HepG2 (cell line): ENCODE data around the gene CCDC82. TPM values are rescaled to one million over a fixed set of nuclear protein-coding genes. Genes with fewer than 3 reads are reported as not detected.

ENCODE experiments used
- ATAC-seq: fragments of 200-7000 bp; cut with Tn5 transposase; 3 replicates; pipeline ENCODE4 v1.9.1; 2020; ENCODE audit warnings: mild to moderate bottlenecking, moderate library complexity
- BruUV-seq: library from RNA; stranded (reverse); fragments of 400-500 nt; replicated peaks from 2 replicates; lab custom pipeline; 2021; lab: Mats Ljungman, UMichigan
- CTCF ChIA-PET: fragments of 300-600 bp; formaldehyde crosslinking; extraction: SDS; loops from one replicate; lab custom pipeline; 2021; ENCODE audit warnings: low total read pairs, inconsistent platforms, low intra/inter-chr PET ratio; lab: Yijun Ruan, JAX
- POLR2A ChIA-PET: fragments of 350-600 bp; sonication (Branson Sonifier 250); formaldehyde crosslinking; loops from one replicate; lab custom pipeline; 2020; ENCODE audit warnings: antibody characterized with exemption, inconsistent platforms; lab: Yijun Ruan, JAX
- DNase-seq: peaks from one replicate; pipeline ENCODE4 v3.0.0-alpha.2; 2015; ENCODE audit warnings: low spot score
- FAIRE-seq: peaks from 3 replicates; lab custom pipeline; 2011; peaks lifted over from hg19 to GRCh38; lab: Jason Lieb, UNC
- H2AFZ ChIP-seq: one replicate; pipeline ENCODE4 v1.6.1; 2011; ENCODE audit warnings: low read length, inconsistent platforms
- H3K27ac ChIP-seq: fragments of 300-600 bp; 3 replicates; pipeline ENCODE4 v1.8.0; 2011; ENCODE audit warnings: mixed run types, mild to moderate bottlenecking, mixed read lengths, low read length, inconsistent platforms; ENCODE audit not compliant: insufficient read depth; ENCODE audit errors: extremely low read length
- H3K27me3 ChIP-seq, 2 experiments: fragments of 200-600 bp in 1 of 2; 2 replicates in 1 of 2; 3 replicates in 1 of 2; pipeline versions ENCODE4 v1.6.0 to v1.8.0; 2011; ENCODE audit warnings: low read length in 2 of 2, mild to moderate bottlenecking in 2 of 2, moderate library complexity in 2 of 2, inconsistent platforms in 1 of 2; ENCODE audit not compliant: insufficient read depth in 2 of 2, control insufficient read depth in 1 of 2
- H3K36me3 ChIP-seq, 2 experiments: fragments of 200-600 bp in 1 of 2; replicated peaks in 1 of 2; 2 replicates in 1 of 2; 3 replicates in 1 of 2; pipeline versions ENCODE4 v1.5.1 to v1.8.0; 2011; ENCODE audit warnings: low read length in 2 of 2, inconsistent platforms in 1 of 2; ENCODE audit not compliant: insufficient read depth in 2 of 2, control insufficient read depth in 1 of 2
- H3K4me1 ChIP-seq: 2 replicates; pipeline ENCODE4 v1.5.1; 2012; ENCODE audit warnings: low read length, inconsistent platforms; ENCODE audit not compliant: insufficient read depth
- H3K4me2 ChIP-seq: 2 replicates; pipeline ENCODE4 v1.6.0; 2011; ENCODE audit warnings: low read depth, low read length, inconsistent platforms
- H3K4me3 ChIP-seq, 3 experiments: fragments of 200-600 bp in 1 of 3; sonication (generic), shearing (Covaris generic) in 1 of 3; replicated peaks in 1 of 3; 2 replicates each; pipeline ENCODE4 v1.5.1; 2011 to 2016; ENCODE audit warnings: low read length in 3 of 3, inconsistent platforms in 2 of 3, low read depth in 2 of 3, mild to moderate bottlenecking in 2 of 3, control low read depth in 1 of 3, mixed read lengths in 1 of 3; ENCODE audit not compliant: insufficient read depth in 1 of 3
- H3K79me2 ChIP-seq: one replicate; pipeline ENCODE4 v1.6.1; 2011; ENCODE audit warnings: low read length, inconsistent platforms; ENCODE audit not compliant: insufficient read depth
- H3K9ac ChIP-seq: 2 replicates; pipeline ENCODE4 v1.6.0; 2011; ENCODE audit warnings: mild to moderate bottlenecking, low read depth, low read length, inconsistent platforms; ENCODE audit not compliant: insufficient read depth
- H3K9me3 ChIP-seq: 2 replicates; pipeline ENCODE4 v1.5.1; 2012; ENCODE audit warnings: mild to moderate bottlenecking, low read length
- H4K20me1 ChIP-seq: 2 replicates; pipeline ENCODE4 v1.6.0; 2011; ENCODE audit warnings: inconsistent platforms, mild to moderate bottlenecking, low read length, moderate library complexity; ENCODE audit not compliant: insufficient read depth
- FOXK1 ChIP-seq: sonication (generic); formaldehyde crosslinking; IDR thresholded peaks from 2 replicates; pipeline ENCODE4 v1.4.0; 2020; ENCODE audit warnings: low read depth, missing genetic modification reagents, borderline replicate concordance
- GLI4 ChIP-seq: sonication (generic); formaldehyde crosslinking; IDR thresholded peaks from 2 replicates; pipeline ENCODE4 v1.5.1; 2020; ENCODE audit warnings: missing genetic modification reagents, mild to moderate bottlenecking, moderate library complexity, borderline replicate concordance
- HIVEP1 ChIP-seq: sonication (generic); formaldehyde crosslinking; IDR thresholded peaks from 2 replicates; pipeline ENCODE4 v1.4.0; 2020; ENCODE audit warnings: mild to moderate bottlenecking, missing genetic modification reagents
- PBX3 ChIP-seq: sonication (generic); formaldehyde crosslinking; IDR thresholded peaks from 2 replicates; pipeline ENCODE4 v1.8.1; 2023; ENCODE audit warnings: missing genetic modification reagents, inconsistent platforms, borderline replicate concordance
- SNAI1 ChIP-seq: sonication (generic); formaldehyde crosslinking; IDR thresholded peaks from 2 replicates; pipeline ENCODE4 v1.5.0; 2020; ENCODE audit warnings: mild to moderate bottlenecking, missing genetic modification reagents, borderline replicate concordance
- ZNF362 ChIP-seq: sonication (generic); formaldehyde crosslinking; IDR thresholded peaks from 2 replicates; pipeline ENCODE4 v1.4.0; 2020; ENCODE audit warnings: missing genetic modification reagents, mild to moderate bottlenecking, borderline replicate concordance
- WGBS: methylation state at CpG from one replicate; pipeline ENCODE4 v1.1.6; 2017; ENCODE audit warnings: low lambda C conversion rate; 5-methylcytosine and 5-hydroxymethylcytosine counted together
- in situ Hi-C: cut with HindIII; loops from 2 replicates; pipeline ENCODE4 v1.10.0; 2017; ENCODE audit warnings: low pct_unique_long_range_greater_than_20kb; ENCODE audit not compliant: extremely low pct_ligation_motif_present
- intact Hi-C: fragments of 100-400 bp; cut with micrococcal nuclease; formaldehyde crosslinking; loops from one replicate; pipeline ENCODE4 v1.10.0; 2022; ENCODE audit not compliant: unreplicated experiment
- polyA plus RNA-seq, 8 experiments: library from polyadenylated mRNA; depleted of rRNA in 3 of 8; stranded (reverse) in 7 of 8; unstranded in 1 of 8; fragments of >200 nt; fragmentation: Illumina TruSeq in 4 of 8; extraction: Trizol in 4 of 8; gene quantifications; 2 replicates each; pipeline versions ENCODE4 v1.2.1 to v1.2.3, GENCODE V29; 2011 to 2016; ENCODE audit warnings: low read depth in 4 of 8, missing spikeins in 1 of 8, mixed read lengths in 1 of 8; ENCODE audit not compliant: insufficient read depth in 1 of 8
- total RNA-seq, 5 experiments: library from RNA; depleted of rRNA; stranded (reverse); fragments of >200 nt; fragmentation: Illumina TruSeq; extraction: Trizol; gene quantifications; 2 replicates each; pipeline ENCODE4 v1.2.3, GENCODE V29; 2016; ENCODE audit warnings: low read depth in 1 of 5

Gene CCDC82
- total and polyA plus RNA-seq, 2 of the 13 experiments (the other 11 are each of a cell fraction or from before 2014, with no cell fraction given) = 19.7 to 25.7 TPM

DNA sequence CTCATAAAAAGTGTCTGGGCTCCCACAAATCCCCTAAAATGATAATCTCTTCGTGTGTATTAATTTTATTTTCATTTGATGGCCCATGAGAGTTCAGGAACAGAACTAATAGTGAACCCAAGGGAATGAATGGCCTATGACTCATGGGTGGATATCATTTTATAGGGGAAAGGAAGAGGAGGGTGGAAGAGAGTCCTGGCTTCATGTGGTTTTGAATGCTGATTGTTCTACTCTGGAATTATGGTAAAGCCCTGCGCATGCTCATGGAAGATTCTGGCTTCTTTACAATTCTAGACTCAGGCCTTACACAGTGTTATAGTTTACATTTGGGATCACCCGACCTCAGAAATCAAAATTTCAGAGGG is 82.0 kb downstream of the CCDC82 start:
- no peak for FAIRE-seq
- TF ChIP-seq PBX3 (no peak), GLI4 (CRISPR knock-in tag) (no peak), HIVEP1 (CRISPR knock-in tag) (no peak), FOXK1 (CRISPR knock-in tag) (no peak), ZNF362 (CRISPR knock-in tag) (no peak), SNAI1 (CRISPR knock-in tag) (no peak)
- intact Hi-C loops (no loop called here), in situ Hi-C loops (no loop called here)
- Histone ChIP-seq H3K36me3 (peaks cover 1 to 4% of the 10 kb centered on the region in 2 experiments; a peak in 1 of 5 replicates), H3K27me3 (no peaks in the 10 kb centered on the region), H3K4me1 (peaks cover 45% of the 10 kb centered on the region), H3K9me3 (no peaks in the 10 kb centered on the region), H4K20me1 (peaks cover 10% of the 10 kb centered on the region), H3K79me2 (peaks cover 34% of the 10 kb centered on the region), H3K4me2 (no peak overlapping the region), H3K4me3 (no peak overlapping the region), H3K9ac (no peak overlapping the region), H2AFZ (no peak overlapping the region), H3K27ac (no peak overlapping the region)
- POLR2A ChIA-PET = no interaction called here
- 89% methylated on average over 3 of the region's 3 CpGs for WGBS
- ATAC-seq = no peak
- no TSS peak for BruUV-seq
- CTCF ChIA-PET = no interaction called here
- no peak for DNase-seq
